GM19238 (cell line): ENCODE data around the gene HDLBP.

Experiments used
- DNase-seq: peaks from one replicate; pipeline ENCODE4 v3.0.0; 2011; ENCODE audit warnings: low spot score; ENCODE audit not compliant: insufficient read length

The HDLBP gene

DNA sequence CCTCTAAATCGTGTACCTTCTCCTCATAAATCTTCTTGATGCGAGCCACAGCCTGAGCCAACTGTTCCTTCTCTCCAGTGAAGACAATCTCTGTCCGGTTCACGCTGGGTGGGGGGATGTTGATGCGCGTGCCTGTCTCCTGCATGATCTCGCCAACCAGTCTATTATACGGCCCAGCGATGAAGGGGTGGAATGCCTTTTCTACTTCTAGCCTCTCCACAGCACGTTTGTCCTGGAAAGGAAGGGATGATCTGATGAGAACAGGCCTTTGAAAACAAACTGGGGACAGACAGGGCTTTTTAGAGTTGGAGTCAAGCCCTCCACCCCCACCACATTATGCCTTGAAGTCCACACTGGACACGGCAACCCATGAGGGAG, 59.3 kb downstream of the HDLBP start:
- DNase-seq = no peak

DNA sequence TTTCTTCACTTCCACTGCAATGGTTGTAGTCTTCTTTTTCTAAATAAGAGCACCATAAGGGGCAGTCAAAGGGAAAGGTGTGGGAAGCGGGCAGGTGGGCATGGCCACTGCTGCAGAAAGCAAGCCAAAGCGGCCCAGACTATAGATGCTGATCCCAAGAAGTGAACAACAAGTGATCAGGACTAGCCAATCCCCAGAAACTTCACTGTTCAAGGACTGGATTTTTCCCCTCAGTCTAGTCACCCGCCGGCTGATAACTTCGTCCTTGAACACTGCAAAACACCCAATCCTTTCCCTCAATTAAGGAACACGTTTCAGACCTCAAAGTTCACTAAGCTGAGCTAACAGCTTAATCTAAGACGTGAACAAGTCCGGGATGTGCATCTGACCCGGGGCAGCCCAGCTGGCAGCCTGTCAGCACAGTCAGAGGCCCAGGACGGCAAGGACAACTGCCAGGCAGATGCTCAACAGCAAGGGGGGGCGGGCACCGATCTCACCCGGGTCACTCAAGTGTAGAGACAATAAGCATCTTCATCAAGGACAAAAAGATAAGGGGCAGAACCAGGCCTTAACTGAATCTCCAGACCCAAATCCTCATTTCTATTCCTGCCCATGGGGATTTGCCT, 59.8 kb downstream of the HDLBP start:
- DNase-seq = no peak

DNA sequence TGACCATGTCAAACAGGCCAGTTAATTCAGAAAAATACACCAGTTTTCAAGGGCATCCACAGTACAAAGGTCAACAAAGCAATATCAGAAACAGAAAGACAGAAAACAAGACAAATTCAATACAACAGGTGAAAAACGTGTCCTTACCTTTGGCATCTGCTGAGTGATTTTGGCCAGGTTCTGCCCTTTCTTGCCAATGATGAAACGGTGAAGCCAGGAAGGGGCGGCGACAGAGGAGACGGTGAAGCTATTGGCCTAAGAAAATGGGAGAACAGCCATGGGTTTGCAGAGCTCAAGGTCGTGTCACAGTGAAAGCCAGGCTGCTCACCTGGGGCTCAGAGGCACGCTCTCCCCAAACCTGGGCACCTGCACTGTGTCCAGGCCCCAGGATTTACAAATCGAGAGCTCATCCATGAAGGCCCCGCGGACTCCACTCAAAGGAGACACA, 60.5 kb downstream of the HDLBP start:
- no peak for DNase-seq

DNA sequence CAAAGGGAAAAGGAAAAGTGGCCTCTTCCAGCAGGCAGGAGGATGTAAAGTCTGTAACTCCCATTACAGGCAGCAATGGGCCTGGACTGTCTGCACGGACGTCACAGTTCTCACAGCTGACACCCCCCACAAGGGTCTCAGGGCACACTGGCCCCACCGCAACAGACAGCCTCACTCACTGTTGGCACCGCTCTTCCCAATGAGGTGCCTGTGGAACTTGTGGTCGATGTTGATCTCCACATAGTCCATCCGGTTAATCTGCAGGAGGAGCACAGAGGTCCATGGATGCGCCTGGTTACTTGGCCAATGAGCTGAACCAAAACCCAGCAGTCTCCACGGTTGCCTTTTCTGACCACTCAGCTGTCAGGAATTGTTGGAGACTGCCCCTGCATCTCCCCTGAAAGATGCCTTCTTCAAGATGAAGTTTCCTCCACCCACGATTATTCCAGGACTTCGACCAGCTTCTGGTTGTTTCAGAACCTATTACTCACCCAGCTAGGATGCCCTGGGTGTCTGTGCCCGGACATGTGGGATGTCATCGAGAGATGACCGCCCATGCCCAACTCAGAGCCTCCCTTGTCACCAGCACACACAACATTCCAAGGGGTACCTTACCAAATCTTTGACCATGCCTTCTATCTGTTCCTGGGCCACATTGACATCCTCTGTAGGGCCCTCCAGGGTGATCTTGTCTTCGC, 62.5 kb downstream of the HDLBP start:
- no peak for DNase-seq

DNA sequence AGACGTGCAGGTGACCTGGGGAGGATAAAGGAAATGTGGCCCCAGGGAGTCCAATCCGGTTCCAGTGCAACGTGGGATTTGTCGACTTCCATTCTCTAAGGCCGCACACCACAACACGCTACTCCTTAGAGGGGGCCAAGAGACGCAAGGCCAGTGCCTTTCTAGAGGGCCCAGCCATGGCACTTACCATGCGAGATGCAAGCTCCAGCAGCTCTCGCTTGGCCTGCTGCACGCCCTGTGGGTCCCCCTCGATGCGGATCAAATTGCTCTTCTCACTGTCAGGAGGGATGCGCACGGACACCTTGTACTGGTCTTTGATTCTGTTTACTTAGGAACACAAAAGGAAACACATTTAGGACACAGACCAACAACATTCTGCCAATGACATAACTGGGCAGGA, 65.8 kb downstream of the HDLBP start:
- DNase-seq = no peak

DNA sequence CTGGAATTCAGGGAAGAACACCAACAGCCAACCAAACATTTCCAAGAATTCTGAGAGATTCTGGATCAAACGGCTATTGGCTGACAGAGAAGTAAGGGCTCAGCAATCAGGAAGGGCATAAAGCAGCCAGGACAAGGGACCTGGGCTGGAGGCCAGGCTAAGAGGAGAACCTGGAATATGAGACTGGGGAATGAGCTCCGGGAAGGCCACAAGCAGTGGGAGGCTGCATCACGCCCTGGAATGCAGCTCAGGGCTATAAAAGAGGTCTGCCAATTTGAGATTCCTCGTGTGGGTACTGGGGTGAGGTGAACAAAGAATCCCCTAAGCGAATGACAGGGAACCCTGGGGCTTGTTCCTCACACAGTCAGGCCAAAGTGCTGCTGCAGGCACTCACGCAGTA, 66.6 kb downstream of the HDLBP start:
- DNase-seq = no peak

DNA sequence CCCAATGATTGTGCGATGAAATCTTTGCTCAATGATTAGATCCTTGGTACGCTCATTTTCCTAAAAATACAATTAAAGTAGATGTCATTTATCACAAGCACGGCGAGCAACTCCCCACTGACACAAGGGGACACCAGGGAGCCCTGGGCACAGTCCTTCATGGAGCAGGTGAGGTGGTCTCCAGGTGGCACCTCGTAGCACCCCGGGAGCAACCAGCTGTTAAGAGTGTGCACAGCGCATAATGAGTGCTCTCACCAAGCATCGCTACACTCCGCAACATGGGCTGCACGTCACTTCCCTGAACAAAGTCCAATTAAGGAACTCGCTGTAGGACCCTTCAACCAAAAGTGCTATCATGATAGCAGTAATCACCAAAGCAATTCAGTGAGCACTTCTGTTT, 67.2 kb downstream of the HDLBP start:
- no peak for DNase-seq

DNA sequence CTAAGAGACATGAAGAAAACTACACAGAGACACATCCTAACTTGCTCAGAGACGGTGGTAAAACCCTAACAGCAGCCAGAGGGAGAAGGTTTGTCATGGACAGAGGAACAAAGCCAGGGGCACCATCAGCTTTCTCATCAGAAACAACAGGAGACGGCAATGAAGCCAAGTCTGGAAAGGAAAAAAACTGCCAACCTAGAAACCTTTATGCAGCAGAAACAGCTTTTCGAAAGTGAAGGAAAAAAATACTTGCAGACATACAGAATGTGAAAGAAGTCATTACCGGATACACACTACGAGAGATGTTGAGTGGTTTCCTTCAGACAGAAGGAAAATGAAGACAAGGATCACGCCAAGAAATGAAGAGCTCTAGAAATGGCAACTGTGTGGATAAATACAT, 71.1 kb downstream of the HDLBP start:
- no peak for DNase-seq

DNA sequence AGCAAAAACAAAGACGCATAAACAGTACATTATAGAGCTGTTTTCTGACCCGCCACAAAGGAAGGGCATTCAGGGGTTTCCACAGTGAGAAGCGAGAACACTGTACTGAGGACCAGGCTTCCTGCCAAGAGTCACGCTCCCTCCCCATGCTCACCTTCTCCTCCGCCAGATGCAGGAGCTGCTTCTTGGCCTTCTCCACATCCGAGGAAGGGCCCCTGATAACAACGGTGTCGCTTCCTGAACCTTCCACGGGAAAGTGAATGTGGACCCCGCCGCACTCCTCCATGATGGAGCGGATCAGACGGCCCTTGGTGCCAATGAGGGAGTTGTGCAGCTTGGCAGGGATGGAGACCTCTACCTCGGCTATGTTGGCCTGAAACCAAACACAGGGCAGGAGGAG, 73.2 kb downstream of the HDLBP start:
- no peak for DNase-seq

DNA sequence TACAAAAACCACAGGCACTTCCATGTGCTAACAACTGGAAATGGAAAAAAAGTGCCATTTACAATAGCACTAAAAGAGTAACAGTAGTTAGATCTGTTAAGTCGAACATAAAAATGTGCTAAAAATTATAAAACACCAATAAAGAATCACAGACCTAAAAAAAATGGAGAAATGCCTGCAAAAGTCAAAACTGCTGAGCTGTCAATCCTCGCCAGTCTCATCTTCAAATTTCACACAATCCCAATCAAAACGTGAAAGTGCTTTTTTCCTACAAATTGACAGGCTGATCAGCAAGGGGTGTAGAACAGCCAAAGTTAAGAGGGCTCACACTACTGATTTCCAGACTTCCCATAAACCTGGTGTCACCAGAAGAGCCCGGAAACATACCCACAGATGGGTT, 73.8 kb downstream of the HDLBP start:
- no peak for DNase-seq

DNA sequence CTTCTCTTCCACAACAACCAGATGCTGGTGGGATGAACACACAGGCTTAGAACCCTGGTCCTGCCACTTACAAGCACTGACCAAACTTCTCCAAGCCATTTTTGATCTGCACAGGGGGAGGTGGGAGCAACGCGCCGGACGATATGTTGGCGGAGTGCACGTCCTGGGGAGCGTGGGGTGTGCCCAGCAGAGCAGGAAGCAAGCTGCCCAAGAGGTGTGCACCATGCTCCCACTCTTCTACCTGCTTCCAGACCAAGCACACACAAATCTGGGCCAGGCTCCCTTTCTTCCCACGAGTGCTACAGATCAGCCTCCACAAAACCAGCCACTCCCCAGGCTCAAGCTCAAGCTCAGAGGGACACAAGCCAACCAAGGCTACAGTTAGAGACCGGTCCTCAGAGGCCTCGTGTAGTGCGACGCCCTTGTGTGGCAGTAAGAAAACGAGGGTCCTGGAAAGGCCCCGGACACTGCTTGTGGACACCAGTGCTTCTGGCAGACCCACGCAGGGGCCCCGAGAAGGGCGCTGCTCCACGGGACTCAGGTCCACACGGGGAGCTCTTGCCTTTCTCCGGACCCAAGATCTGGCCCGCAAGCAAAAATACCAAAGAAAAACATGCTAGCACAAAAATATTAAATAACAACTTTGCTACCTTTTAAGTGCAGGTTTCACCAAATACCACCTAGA, 75.0 kb downstream of the HDLBP start:
- no peak for DNase-seq

DNA sequence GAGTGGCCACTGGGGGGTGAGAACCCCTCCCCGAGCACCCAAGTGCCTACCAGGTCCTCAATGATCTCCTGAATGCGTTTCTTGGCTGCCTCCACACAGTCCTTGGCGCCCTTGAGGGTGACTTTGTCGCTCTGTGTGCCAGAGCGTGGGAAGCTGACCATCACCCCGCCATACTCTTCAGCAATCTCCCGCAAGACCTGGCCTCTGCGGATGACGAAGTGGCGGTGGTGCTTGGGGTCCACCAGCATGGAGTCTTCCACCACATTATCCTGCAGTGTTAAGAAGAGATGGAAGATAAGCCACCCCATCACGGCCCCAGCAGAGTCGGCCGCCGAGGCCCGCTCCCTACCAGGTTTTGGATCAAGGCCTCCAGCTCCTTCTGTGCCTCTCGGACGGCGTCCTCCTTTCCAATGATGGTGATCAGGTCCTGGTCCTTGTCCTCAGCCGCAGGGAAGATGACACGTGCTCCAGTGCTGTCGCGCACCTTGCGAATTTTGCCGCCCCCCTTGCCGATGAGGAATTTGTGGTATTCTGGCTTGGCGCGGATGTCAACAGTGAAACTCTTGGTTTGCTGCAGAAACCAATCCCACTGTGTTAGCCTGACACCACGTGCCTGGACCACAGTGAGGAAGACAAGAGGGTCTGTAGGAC, 75.8 kb downstream of the HDLBP start:
- DNase-seq = no peak

DNA sequence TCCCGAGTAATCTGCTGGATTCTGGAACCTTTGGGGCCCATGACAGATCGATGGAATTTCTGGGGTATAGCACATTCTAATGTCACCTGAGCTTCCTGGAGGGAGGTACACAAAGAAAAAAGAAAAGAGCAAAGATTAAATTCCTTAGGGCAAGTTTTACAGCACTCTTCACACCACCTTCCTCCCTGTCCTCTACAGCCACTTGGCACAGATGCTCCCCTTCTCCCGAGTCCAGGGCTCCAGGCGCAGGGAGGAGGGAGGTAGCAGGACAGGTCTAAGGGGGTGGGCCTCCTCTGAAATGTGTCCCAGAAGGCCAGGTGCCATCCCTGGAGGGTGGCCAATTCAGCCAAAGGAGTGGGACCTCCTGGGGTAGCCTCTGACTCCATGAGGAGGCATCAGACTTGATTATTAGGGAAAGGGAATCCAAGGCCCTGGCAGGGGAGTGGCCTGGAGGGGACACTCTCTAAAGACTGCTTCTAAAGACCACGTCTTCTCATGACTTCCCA, 76.7 kb downstream of the HDLBP start:
- DNase-seq = no peak

DNA sequence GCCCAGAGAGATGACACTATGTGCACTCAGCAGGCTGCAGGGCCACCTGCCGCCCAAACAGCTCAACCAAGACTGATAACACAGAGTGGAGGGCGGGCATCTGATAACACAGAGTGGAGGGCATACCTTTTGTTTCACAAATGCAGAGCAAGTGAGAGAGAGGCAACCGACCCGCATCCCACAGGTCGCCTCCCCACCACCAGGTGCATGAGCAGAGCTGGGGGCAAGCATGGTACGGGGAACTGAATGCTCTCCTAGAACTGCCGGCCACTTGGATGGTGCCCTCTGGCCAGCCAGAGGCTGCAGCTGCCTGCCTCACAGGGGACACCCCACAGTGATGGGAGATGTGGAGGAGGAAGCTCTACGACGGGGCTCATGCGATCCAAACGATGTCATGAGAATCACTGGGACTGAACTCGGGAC, 77.5 kb downstream of the HDLBP start:
- no peak for DNase-seq

DNA sequence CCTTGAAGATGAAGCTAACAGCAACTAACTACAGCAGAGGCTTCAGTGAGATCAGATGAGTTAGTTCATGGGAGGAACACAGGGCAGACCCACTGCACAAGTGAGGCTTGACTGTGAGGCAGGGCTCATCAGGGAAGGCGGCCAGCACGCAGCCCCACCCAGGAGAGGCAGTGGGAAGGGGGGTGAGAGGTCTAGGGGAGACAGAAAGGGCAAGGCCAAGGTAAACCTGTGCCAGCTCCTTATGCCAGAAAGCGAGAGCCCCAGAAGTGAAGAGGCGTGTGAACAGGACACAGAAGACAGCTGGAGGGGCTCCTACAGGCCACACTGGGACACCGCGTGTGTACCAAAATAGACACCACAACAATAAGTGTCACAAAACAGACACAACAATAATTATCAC, 78.4 kb downstream of the HDLBP start:
- DNase-seq = no peak

DNA sequence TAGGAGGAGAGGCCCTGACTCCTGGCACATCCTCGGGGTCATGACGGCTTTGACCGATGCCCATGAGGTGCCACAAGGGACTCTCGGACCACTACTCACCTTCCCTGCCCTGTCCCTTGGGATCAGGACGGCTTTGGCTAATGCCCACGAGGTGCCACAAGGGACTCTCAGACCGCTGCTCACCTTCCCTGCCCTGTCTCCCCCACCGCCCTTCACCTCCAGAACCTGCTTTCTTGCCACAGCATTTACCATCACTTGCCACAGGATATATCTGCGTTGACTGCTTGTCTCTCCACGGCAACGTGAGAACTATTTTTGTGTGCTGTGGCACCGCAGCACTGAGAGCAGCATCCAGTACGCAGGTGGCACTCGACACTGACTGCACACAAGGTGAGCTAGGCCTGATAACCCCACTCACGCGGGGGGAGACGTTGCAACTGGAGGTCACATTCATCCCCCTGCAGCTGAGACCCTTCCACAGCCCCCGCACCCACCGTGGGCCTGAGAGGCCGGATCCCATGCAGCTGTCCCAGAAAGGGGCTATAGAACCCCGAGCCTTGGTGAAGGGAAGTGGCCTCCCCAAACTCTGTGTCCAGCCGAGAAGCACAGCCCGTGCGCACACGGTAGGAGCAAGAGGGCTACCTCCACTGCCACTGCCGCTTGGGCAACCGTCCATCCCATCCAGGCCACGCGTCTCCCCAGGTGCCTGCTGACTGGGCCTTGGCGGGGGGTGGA, 79.4 kb downstream of the HDLBP start:
- DNase-seq = no peak

DNA sequence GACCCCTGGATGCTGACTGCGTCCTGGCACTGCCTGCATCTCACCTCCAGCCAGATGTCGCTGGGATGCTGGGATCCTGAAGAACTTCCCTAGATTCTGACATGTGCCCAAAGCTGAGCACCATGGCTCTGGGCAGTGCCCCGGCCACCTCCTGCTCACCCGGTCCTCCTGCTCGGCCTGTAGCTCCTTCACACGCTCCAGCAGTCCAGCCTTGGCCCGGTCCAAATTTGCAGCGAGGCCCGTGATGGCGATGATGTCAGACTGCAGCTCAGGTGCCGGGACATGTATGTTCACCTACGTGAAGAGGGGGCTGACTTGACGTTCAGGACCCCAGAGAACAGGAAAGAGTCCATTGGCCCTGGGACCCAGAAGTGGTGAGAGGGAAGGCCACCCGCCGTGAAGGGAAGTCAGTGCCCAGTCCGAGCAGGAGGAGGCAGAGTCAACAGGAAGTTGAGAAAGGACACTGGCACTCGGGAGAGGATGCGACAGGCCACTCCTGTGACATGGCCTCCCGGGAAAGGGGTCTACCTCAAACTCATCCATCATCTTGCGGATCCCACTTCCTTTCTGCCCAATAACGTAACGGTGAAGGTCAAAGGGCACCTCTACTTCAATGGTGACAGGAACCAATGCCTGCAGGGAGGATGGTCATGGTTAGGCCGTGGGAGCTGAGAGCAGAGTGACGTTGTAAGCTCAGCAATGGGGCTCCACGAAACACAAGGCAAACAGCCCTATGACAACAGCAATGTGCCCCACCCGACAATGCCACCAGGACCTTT, 80.3 kb downstream of the HDLBP start:
- no peak for DNase-seq

DNA sequence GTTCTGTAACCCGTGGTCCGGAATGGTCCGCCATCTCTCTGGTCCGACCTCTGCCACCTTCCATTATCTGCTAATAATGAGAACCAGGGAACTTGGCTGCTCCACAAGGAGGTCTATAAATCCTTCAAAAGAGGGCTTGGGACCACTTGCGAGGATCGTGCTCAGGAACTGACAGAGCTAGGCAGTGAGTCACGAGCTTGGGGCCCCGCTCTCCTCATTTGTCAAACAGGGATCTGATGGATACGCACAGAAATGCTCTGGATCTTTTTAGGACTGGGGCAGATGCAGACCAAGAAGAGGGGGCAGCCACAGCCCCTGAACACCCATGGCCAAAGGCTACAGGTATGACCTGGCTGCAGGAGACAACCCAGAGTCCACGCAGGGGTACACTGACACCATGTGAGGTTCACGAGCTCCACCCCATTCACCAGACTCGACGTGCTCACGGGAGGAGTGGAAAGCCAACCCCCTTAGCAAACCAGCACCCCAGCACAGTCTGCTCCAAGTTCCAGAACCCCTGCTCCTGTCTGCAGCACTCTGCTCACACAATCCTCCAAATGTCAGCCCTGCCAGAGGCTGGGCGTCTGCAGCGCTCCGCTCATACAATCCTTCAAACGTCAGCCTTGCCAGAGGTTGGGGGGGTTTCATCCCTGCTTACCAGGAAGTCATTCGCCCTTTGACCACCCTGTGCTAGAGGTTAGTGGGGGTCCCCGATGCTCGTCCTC, 81.2 kb downstream of the HDLBP start:
- no peak for DNase-seq

DNA sequence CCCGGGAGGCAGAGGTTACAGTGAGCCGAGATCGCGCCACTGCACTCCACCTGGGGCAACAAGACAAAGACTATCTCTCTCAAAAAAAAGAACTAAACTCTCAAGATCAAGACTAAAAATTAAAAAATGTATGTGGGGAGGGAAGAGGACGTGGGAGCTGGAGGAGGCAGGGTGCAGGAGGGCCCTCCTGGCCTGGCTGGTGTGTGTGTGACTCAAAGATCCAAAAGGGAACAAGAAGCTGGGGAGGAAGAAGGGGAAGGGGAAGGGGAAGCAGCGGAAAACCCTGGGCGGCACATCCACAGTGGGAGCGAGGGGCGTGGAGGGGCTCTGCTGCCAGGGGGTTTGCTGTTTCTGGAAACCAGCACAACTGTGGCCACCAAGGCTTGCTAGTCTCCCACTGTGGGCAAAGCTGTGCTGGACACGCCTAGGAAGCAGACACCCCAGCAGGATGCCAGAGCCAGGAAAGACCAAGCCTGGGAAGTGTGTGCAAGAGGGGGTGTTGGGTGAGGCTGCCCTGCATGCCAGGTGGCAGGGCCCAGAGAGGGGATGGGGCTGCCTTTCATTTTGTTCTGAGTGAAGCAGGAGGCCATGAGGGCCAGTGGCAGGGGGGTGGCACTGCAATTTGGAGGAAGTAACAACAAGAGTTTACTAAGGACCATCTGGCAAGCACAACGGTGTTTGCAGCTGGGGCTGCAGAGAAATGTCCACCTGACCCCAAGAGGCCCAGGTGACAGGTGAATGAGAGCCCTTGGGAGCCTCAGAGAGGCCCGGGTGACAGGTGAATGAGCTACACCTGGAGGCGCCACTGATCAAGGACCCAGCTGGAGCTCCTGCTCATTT, 82.5 kb downstream of the HDLBP start:
- no peak for DNase-seq
